ENCODE results near the gene FTCDNL1. TPM values are rescaled to one million over a fixed set of nuclear protein-coding genes. Genes with fewer than 3 reads are reported as not detected.
A peak's percentile ranks its signal among the peaks of the same experiment; 100 is the strongest.

Gene FTCDNL1
- 1 to 10 TPM; 1.3 to 2.2 TPM for total RNA-seq

DNA sequence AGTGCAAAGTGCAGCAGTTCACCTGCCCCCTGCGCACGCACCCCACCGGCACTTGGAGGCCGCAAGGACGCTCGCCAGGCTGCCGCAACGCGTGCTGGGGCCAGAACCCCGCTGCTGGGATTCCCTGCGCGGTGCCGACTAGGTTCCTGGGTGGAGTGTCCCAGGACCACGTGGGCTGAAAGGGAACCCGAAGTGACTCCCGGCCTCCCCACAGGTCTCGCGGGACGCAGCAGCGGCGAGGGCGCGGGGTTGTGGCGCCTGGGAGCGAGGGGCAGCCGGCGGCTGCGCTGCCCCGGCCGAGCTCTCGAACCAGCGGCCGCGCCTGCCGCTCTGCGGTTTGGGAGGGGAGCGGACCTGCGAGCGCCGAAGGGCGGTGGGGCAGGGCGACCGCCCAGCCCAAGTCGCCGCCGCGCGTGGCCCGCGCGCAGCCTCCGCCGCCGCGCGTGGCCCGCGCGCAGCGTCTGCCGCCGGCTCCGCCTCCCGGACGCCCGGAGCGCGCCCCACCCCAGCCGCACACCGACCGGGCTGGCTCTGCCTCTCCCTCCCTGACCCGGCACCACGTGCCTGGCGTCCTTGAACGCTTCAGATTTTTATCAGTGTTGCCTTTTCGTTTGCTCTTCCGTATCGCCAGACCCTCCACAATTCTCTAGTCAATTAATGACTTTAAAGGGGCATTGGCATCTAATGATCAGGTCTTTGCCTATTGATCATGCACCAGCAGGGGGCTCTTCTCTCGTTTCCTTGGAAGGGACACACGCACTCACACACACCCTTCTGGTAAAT, at the start of gene FTCDNL1:
FTCDNL1 (minus strand) TSS at position 475 of the 783 bp plus-strand sequence. CDS start 2,230 bp downstream, outside the sequence.
- ATAC-seq (replicated peaks in 1 of 2) (peak; percentile 97 to 98), DNase-seq (peak; percentile 75 to 78)
- H3K4me3 Mint-ChIP-seq = peak within 1 kb of the TSS; percentile 92 to 96
- peaks cover under 1% of the 10 kb centered on the region for H3K4me1 Mint-ChIP-seq (ENCODE audit: low read depth)
- H3K9me3 Mint-ChIP-seq = no peaks in the 10 kb centered on the region
- no peaks in the 10 kb centered on the region for H3K36me3 Mint-ChIP-seq (ENCODE audit: insufficient read depth in 2 of 2)
- H3K27ac Mint-ChIP-seq = peak within 1 kb of the TSS; percentile 93
- peaks cover 1% of the 10 kb centered on the region for H3K27me3 Mint-ChIP-seq (ENCODE audit: low read depth)

- Mint-ChIP-seq H3K36me3 (ENCODE audit: insufficient read depth in 2 of 2) (no peaks in the 10 kb centered on the region), H3K27me3 (ENCODE audit: low read depth) (no peaks in the 10 kb centered on the region), H3K4me1 (ENCODE audit: low read depth) (no peaks in the 10 kb centered on the region), H3K9me3 (no peaks in the 10 kb centered on the region), H3K27ac (no peak overlapping the region), H3K4me3 (no peak overlapping the region)
- DNase-seq = no peak
- ATAC-seq (replicated peaks in 1 of 2) = no peak
Observed at GRCh38 chr2:199896617-199897016, 45.6 kb upstream of the FTCDNL1 start.

- Mint-ChIP-seq H3K4me3 (no peak overlapping the region), H3K9me3 (no peaks in the 10 kb centered on the region), H3K27me3 (ENCODE audit: low read depth) (no peaks in the 10 kb centered on the region), H3K4me1 (ENCODE audit: low read depth) (no peaks in the 10 kb centered on the region), H3K27ac (no peak overlapping the region), H3K36me3 (ENCODE audit: insufficient read depth in 2 of 2) (no peaks in the 10 kb centered on the region)
- ATAC-seq (replicated peaks in 1 of 2) (no peak), DNase-seq (no peak)
Observed at GRCh38 chr2:199895406-199895805, 44.4 kb upstream of the FTCDNL1 start.

- no peak for DNase-seq
- ATAC-seq (replicated peaks in 1 of 2) = no peak
- H3K36me3 Mint-ChIP-seq (ENCODE audit: insufficient read depth in 2 of 2) = peaks cover 2 to 4% of the 10 kb centered on the region in 2 donors
- H3K9me3 Mint-ChIP-seq = peaks cover 6 to 9% of the 10 kb centered on the region in 2 donors
- H3K27me3 Mint-ChIP-seq (ENCODE audit: low read depth) = no peaks in the 10 kb centered on the region
- no peaks in the 10 kb centered on the region for H3K4me1 Mint-ChIP-seq (ENCODE audit: low read depth)
- no peak overlapping the region for H3K4me3 Mint-ChIP-seq
- no peak overlapping the region for H3K27ac Mint-ChIP-seq
Observed at GRCh38 chr2:199883474-199884212, 32.7 kb upstream of the FTCDNL1 start.

- H3K9me3 Mint-ChIP-seq = peaks cover 6 to 9% of the 10 kb centered on the region in 2 donors
- no peaks in the 10 kb centered on the region for H3K27me3 Mint-ChIP-seq (ENCODE audit: low read depth)
- H3K4me3 Mint-ChIP-seq = no peak overlapping the region
- no peak overlapping the region for H3K27ac Mint-ChIP-seq
- DNase-seq = no peak
- ATAC-seq (replicated peaks in 1 of 2) = no peak
- H3K4me1 Mint-ChIP-seq (ENCODE audit: low read depth) = no peaks in the 10 kb centered on the region
- peaks cover 2 to 4% of the 10 kb centered on the region in 2 donors for H3K36me3 Mint-ChIP-seq (ENCODE audit: insufficient read depth in 2 of 2)
Observed at GRCh38 chr2:199882667-199883066, 31.7 kb upstream of the FTCDNL1 start.

GRCh38 chr2:199875400-199875799, 24.4 kb upstream of the FTCDNL1 start:
- H3K27me3 Mint-ChIP-seq (ENCODE audit: low read depth) = peaks cover 15% of the 10 kb centered on the region
- peaks cover 8 to 9% of the 10 kb centered on the region in 2 donors for H3K9me3 Mint-ChIP-seq
- H3K27ac Mint-ChIP-seq = no peak overlapping the region
- no peaks in the 10 kb centered on the region for H3K4me1 Mint-ChIP-seq (ENCODE audit: low read depth)
- no peak overlapping the region for H3K4me3 Mint-ChIP-seq
- peaks cover 6 to 7% of the 10 kb centered on the region in 2 donors for H3K36me3 Mint-ChIP-seq (ENCODE audit: insufficient read depth in 2 of 2)
- DNase-seq (no peak), ATAC-seq (replicated peaks in 1 of 2) (no peak)

- H3K36me3 Mint-ChIP-seq (ENCODE audit: insufficient read depth in 2 of 2) = peaks cover 6 to 7% of the 10 kb centered on the region in 2 donors
- no peak overlapping the region for H3K27ac Mint-ChIP-seq
- no peak for ATAC-seq (replicated peaks in 1 of 2)
- H3K27me3 Mint-ChIP-seq (ENCODE audit: low read depth) = peaks cover 21% of the 10 kb centered on the region
- no peaks in the 10 kb centered on the region for H3K4me1 Mint-ChIP-seq (ENCODE audit: low read depth)
- peaks cover 8 to 9% of the 10 kb centered on the region in 2 donors for H3K9me3 Mint-ChIP-seq
- no peak overlapping the region for H3K4me3 Mint-ChIP-seq
- no peak for DNase-seq
Observed at GRCh38 chr2:199874209-199874608, 23.2 kb upstream of the FTCDNL1 start.

- ATAC-seq (replicated peaks in 1 of 2) = no peak
Observed at GRCh38 chr2:199870581-199870980, 19.6 kb upstream of the FTCDNL1 start.

GRCh38 chr2:199869653-199870052, 18.7 kb upstream of the FTCDNL1 start:
- peaks cover 6 to 7% of the 10 kb centered on the region in 2 donors for H3K36me3 Mint-ChIP-seq (ENCODE audit: insufficient read depth in 2 of 2)
- no peak overlapping the region for H3K4me3 Mint-ChIP-seq
- H3K4me1 Mint-ChIP-seq (ENCODE audit: low read depth) = no peaks in the 10 kb centered on the region
- ATAC-seq (replicated peaks in 1 of 2) (no peak), DNase-seq (no peak)
- H3K9me3 Mint-ChIP-seq = peaks cover 6 to 8% of the 10 kb centered on the region in 2 donors
- peaks cover 30% of the 10 kb centered on the region for H3K27me3 Mint-ChIP-seq (ENCODE audit: low read depth)
- no peak overlapping the region for H3K27ac Mint-ChIP-seq

More at GRCh38 chr2:199870581-199870980, 19.6 kb upstream of the FTCDNL1 start:
- Mint-ChIP-seq H3K27ac (no peak overlapping the region), H3K36me3 (ENCODE audit: insufficient read depth in 2 of 2) (peaks cover 6 to 7% of the 10 kb centered on the region in 2 donors), H3K9me3 (peaks cover 8 to 9% of the 10 kb centered on the region in 2 donors), H3K27me3 (ENCODE audit: low read depth) (peaks cover 29% of the 10 kb centered on the region), H3K4me3 (no peak overlapping the region), H3K4me1 (ENCODE audit: low read depth) (no peaks in the 10 kb centered on the region)
- no peak for DNase-seq

GRCh38 chr2:199869227-199869541, 18.2 kb upstream of the FTCDNL1 start:
- ATAC-seq (replicated peaks in 1 of 2) (no peak), DNase-seq (no peak)
- Mint-ChIP-seq H3K9me3 (peaks cover 4% of the 10 kb centered on the region in 2 donors), H3K4me3 (no peak overlapping the region), H3K4me1 (ENCODE audit: low read depth) (no peaks in the 10 kb centered on the region), H3K27ac (no peak overlapping the region), H3K36me3 (ENCODE audit: insufficient read depth in 2 of 2) (peaks cover 3 to 5% of the 10 kb centered on the region in 2 donors), H3K27me3 (ENCODE audit: low read depth) (peaks cover 26% of the 10 kb centered on the region)

GRCh38 chr2:199868431-199869226, 17.6 kb upstream of the FTCDNL1 start:
- Mint-ChIP-seq H3K4me1 (ENCODE audit: low read depth) (no peaks in the 10 kb centered on the region), H3K27me3 (ENCODE audit: low read depth) (peaks cover 22% of the 10 kb centered on the region), H3K36me3 (ENCODE audit: insufficient read depth in 2 of 2) (no peaks in the 10 kb centered on the region), H3K4me3 (no peak overlapping the region), H3K9me3 (no peaks in the 10 kb centered on the region), H3K27ac (no peak overlapping the region)
- DNase-seq (no peak), ATAC-seq (replicated peaks in 1 of 2) (no peak)

- H3K9me3 Mint-ChIP-seq = no peaks in the 10 kb centered on the region
- DNase-seq = no peak
- H3K27me3 Mint-ChIP-seq (ENCODE audit: low read depth) = peaks cover 27% of the 10 kb centered on the region
- no peak overlapping the region for H3K27ac Mint-ChIP-seq
- no peaks in the 10 kb centered on the region for H3K36me3 Mint-ChIP-seq (ENCODE audit: insufficient read depth in 2 of 2)
- no peak for ATAC-seq (replicated peaks in 1 of 2)
- no peak overlapping the region for H3K4me3 Mint-ChIP-seq
- H3K4me1 Mint-ChIP-seq (ENCODE audit: low read depth) = no peaks in the 10 kb centered on the region
Observed at GRCh38 chr2:199865905-199866304, 14.9 kb upstream of the FTCDNL1 start.

GRCh38 chr2:199862788-199863187, 11.8 kb upstream of the FTCDNL1 start:
- no peaks in the 10 kb centered on the region for H3K4me1 Mint-ChIP-seq (ENCODE audit: low read depth)
- H3K27ac Mint-ChIP-seq = no peak overlapping the region
- H3K36me3 Mint-ChIP-seq (ENCODE audit: insufficient read depth in 2 of 2) = no peaks in the 10 kb centered on the region
- ATAC-seq (replicated peaks in 1 of 2) (no peak), DNase-seq (no peak)
- H3K27me3 Mint-ChIP-seq (ENCODE audit: low read depth) = peaks cover 28% of the 10 kb centered on the region
- H3K4me3 Mint-ChIP-seq = no peak overlapping the region
- H3K9me3 Mint-ChIP-seq = no peaks in the 10 kb centered on the region
